MM.1S (cell line): ENCODE results near the gene GMFB.

ENCODE experiments used
- DNase-seq: peaks from one replicate; pipeline ENCODE4 v3.0.0-alpha.2; 2015
- H2AFZ ChIP-seq: fragments of 300-600 bp; sonication (generic); 2 replicates; pipeline ENCODE4 v1.6.0; 2016; ENCODE audit warnings: antibody characterized with exemption, low read length
- H3F3A ChIP-seq: fragments of 300-600 bp; sonication (generic); 2 replicates; pipeline ENCODE4 v1.6.1; 2016; ENCODE audit warnings: mild to moderate bottlenecking, antibody characterized with exemption, low read length, moderate library complexity, mixed read lengths; ENCODE audit not compliant: insufficient read depth
- H3K27ac ChIP-seq: fragments of 300-600 bp; sonication (generic); 2 replicates; pipeline ENCODE4 v1.5.1; 2016; ENCODE audit warnings: mild to moderate bottlenecking, low read length
- H3K27me3 ChIP-seq: fragments of 300-600 bp; sonication (generic); replicated peaks from 2 replicates; pipeline ENCODE4 v1.6.0; 2016; ENCODE audit warnings: low read length; ENCODE audit not compliant: insufficient read depth
- H3K36me3 ChIP-seq: fragments of 300-600 bp; sonication (generic); replicated peaks from 2 replicates; pipeline ENCODE4 v1.6.1; 2016; ENCODE audit warnings: mild to moderate bottlenecking, low read length, mixed read lengths; ENCODE audit not compliant: insufficient read depth
- H3K4me1 ChIP-seq: fragments of 300-600 bp; sonication (generic); 2 replicates; pipeline ENCODE4 v1.6.1; 2016; ENCODE audit warnings: low read length, mixed read lengths
- H3K4me2 ChIP-seq: fragments of 300-600 bp; sonication (generic); 2 replicates; pipeline ENCODE4 v1.6.0; 2016; ENCODE audit warnings: low read depth, low read length
- H3K4me3 ChIP-seq: fragments of 300-600 bp; sonication (generic); 2 replicates; pipeline ENCODE4 v1.5.1; 2016; ENCODE audit warnings: low read length, mixed read lengths
- H3K79me2 ChIP-seq: fragments of 300-600 bp; sonication (generic); 2 replicates; pipeline ENCODE4 v1.6.1; 2016; ENCODE audit warnings: mixed run types, low read length, mixed read lengths
- H3K9ac ChIP-seq: fragments of 300-600 bp; sonication (generic); 2 replicates; pipeline ENCODE4 v1.6.1; 2016; ENCODE audit warnings: low read length, mixed read lengths
- H3K9me2 ChIP-seq: fragments of 300-600 bp; sonication (generic); replicated peaks from 2 replicates; pipeline ENCODE4 v1.6.1; 2016; ENCODE audit warnings: mild to moderate bottlenecking, low read length, mixed read lengths; ENCODE audit not compliant: insufficient read depth
- H3K9me3 ChIP-seq: fragments of 300-600 bp; sonication (generic); replicated peaks from 2 replicates; pipeline ENCODE4 v1.6.1; 2016; ENCODE audit warnings: mild to moderate bottlenecking, low read length, mixed read lengths; ENCODE audit not compliant: insufficient read depth
- H4K20me1 ChIP-seq: fragments of 300-600 bp; sonication (generic); 2 replicates; pipeline ENCODE4 v1.6.1; 2016; ENCODE audit warnings: mild to moderate bottlenecking, low read length, moderate library complexity, mixed read lengths; ENCODE audit not compliant: insufficient read depth
- CTCF ChIP-seq: fragments of 300-600 bp; sonication (generic); IDR thresholded peaks from 2 replicates; pipeline ENCODE4 v1.5.1; 2016; ENCODE audit warnings: antibody characterized with exemption, low read length, mixed read lengths
- EZH2 ChIP-seq: fragments of 300-600 bp; sonication (generic); optimal IDR thresholded peaks from 2 replicates; pipeline ENCODE3; 2017; ENCODE audit warnings: low read depth, mild to moderate bottlenecking, antibody characterized with exemption, low read length, mixed read lengths
- EZH2phosphoT487 ChIP-seq: fragments of 300-600 bp; sonication (generic); IDR thresholded peaks from 2 replicates; pipeline ENCODE4 v1.6.1; 2018; ENCODE audit warnings: antibody characterized with exemption, low read length

Gene GMFB

GRCh38 chr14:54532111-54533012 lies 43.6 kb upstream of the GMFB start:
- Histone ChIP-seq H3K9ac (no peak overlapping the region; the same call in 1 of the 2 replicates), H2AFZ (peak overlapping the region; percentile 48; the same call in 1 of the 2 replicates), H3K9me2 (no peaks in the 10 kb centered on the region), H3K27ac (peak overlapping the region; percentile 80; the same call in 1 of the 2 replicates), H3K4me3 (peak overlapping the region; percentile 36; the same call in 1 of the 2 replicates), H3K4me2 (peak overlapping the region; percentile 65), H3K9me3 (no peaks in the 10 kb centered on the region), H3K27me3 (no peaks in the 10 kb centered on the region), H4K20me1 (no peaks in the 10 kb centered on the region), H3F3A (peaks cover 17% of the 10 kb centered on the region), H3K79me2 (no peaks in the 10 kb centered on the region), H3K36me3 (no peaks in the 10 kb centered on the region), H3K4me1 (peaks cover 15% of the 10 kb centered on the region; the same call in 1 of the 2 replicates)
- TF ChIP-seq EZH2phosphoT487 (no peak), CTCF (no peak), EZH2 (no peak)
- DNase-seq = peak; percentile 69

GRCh38 chr14:54529811-54530210 lies 41.0 kb upstream of the GMFB start:
- H2AFZ ChIP-seq = no peak overlapping the region
- no peak for DNase-seq
- TF ChIP-seq EZH2phosphoT487 = no peak
- TF ChIP-seq EZH2 = no peak
- TF ChIP-seq CTCF = no peak
- no peak overlapping the region for H3K4me3 ChIP-seq
- H4K20me1 ChIP-seq = no peaks in the 10 kb centered on the region
- H3K9me3 ChIP-seq = no peaks in the 10 kb centered on the region
- peaks cover 17% of the 10 kb centered on the region for H3F3A ChIP-seq
- H3K9me2 ChIP-seq = no peaks in the 10 kb centered on the region
- no peak overlapping the region for H3K4me2 ChIP-seq
- no peaks in the 10 kb centered on the region for H3K79me2 ChIP-seq
- no peaks in the 10 kb centered on the region for H3K27me3 ChIP-seq
- H3K36me3 ChIP-seq = no peaks in the 10 kb centered on the region
- no peak overlapping the region for H3K27ac ChIP-seq
- peaks cover 15% of the 10 kb centered on the region; the same call in 1 of the 2 replicates for H3K4me1 ChIP-seq
- H3K9ac ChIP-seq = no peak overlapping the region

GRCh38 chr14:54528973-54529372 lies 40.2 kb upstream of the GMFB start:
- H3F3A ChIP-seq = peaks cover 17% of the 10 kb centered on the region
- TF ChIP-seq CTCF (no peak), EZH2phosphoT487 (no peak)
- no peak overlapping the region for H3K9ac ChIP-seq
- H3K4me2 ChIP-seq = no peak overlapping the region
- H3K27ac ChIP-seq = no peak overlapping the region
- no peak overlapping the region for H3K4me3 ChIP-seq
- no peak for DNase-seq
- peaks cover 15% of the 10 kb centered on the region; the same call in 1 of the 2 replicates for H3K4me1 ChIP-seq
- no peaks in the 10 kb centered on the region for H3K9me3 ChIP-seq
- H4K20me1 ChIP-seq = no peaks in the 10 kb centered on the region
- no peaks in the 10 kb centered on the region for H3K9me2 ChIP-seq
- H3K27me3 ChIP-seq = no peaks in the 10 kb centered on the region
- H3K36me3 ChIP-seq = no peaks in the 10 kb centered on the region
- no peaks in the 10 kb centered on the region for H3K79me2 ChIP-seq
- H2AFZ ChIP-seq = no peak overlapping the region
